NCI-H2107 treated with DMSO at 0.1 percent for 48 hours (cell line): ENCODE data around the gene SHROOM4.

ENCODE experiments used
- DNase-seq: peaks from one replicate; lab custom pipeline; 2025; ENCODE audit not compliant: unreplicated experiment; lab: John Stamatoyannopoulos, UW

Gene SHROOM4

DNA sequence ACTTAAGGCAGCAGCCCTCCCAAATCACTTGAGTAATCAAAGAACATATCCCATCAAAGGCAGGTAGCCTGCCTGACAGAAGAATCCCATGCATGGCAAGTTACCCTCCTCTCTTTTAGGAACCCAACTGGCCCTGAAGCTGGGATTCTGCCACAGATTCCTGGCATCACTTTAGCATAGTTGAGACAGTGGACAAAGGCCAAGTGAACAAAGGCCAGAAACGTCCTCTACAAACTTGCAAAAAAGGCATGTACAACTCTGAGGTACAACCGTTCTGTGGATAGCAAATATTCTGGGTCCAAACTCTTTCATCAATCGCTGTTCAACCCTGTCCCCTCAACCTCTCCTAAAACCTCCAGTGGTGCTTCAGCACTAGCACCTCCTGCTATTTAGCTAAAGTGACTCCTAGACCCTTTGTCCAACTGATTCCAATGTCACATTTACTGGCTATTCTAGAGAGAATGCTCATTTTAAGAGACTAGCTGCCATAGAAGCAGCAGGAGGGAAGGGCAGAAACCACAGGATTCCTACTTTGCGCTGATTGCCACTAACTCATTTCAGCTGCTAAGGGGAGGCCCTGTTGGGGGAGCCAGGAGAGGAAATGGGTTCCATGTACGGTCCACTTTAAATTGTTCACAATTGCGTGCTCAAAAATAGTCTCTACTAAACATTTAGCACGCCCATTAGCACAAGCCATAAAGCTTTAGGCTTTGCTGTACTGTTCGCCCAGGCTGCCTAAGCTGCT, 105.9 kb downstream of the SHROOM4 start:
- DNase-seq, result no peak

DNA sequence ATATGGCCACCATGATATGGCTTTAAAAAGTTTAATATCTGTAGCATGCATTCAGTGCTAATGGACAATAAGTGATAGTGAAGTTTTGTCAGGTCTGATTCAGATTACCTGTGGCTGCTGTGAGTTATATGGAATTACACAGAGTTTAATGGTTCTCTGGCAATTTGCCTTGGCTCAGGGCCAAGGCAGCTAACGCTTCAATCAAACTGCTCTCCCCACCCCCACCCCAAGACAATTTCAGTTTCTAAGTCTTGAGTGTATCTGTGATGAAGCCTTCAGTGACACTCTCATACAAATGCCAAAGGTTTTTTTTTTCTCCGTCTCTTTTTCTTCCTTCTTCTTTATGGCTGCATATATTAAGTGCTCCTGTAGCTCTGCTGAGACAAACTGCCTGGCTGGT, 106.6 kb downstream of the SHROOM4 start:
- DNase-seq, result no peak

DNA sequence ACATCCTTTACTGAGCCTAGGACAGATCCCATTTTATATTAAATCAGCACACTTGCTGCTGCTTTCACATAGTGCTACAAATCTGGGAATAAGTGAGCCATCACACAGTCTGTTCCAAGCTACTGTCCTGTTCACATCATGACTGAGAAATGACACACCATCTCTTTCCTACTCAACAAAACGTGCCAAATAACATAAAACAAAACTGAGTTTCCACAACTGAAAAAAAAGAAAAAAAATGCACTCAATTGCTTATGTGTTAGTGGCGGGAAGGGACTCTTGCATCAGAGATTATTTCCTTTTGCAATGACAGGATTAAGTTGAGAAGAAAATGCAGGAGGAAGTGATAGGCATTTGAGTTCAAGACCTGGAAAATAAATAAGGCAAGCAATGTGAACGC, 109.0 kb downstream of the SHROOM4 start:
- no peak for DNase-seq

DNA sequence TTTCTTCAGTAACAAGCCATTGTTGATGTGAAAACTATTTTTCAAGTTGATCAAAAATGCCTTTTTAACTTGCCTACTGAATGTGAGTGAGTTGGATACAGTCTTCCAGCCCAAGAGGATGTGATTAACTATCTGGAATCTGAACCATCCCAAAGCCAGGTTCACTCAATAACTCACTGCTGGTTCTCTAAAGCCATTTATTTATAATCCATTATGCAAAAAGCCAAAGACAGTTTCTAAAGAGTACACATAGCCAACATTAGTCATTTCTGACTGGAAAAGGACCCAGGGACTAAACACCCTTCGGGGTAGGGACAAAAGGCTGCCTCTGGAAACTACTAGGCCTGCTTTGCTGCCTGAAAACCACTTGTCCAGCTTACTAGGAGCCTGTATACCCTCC, 109.6 kb downstream of the SHROOM4 start:
- no peak for DNase-seq

DNA sequence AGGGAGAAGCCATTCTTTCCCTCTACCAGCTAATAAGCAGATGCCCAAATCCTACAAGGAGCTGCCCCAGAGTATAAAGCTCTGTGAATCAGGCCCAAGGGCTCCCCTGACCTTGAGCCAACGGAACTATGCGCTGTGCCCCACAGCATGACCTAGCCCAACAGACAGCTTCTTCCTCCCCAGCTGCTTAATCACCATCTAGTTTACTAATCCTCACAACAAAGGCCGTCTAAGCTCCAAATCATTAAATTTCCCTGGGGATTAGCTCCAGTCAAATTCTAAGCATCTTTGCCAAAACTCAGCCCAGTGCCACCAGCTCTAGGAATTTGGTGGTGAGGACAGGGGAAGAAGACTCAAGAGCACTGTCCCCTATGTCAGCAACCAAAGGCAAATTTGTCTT, 113.1 kb downstream of the SHROOM4 start:
- no peak for DNase-seq

DNA sequence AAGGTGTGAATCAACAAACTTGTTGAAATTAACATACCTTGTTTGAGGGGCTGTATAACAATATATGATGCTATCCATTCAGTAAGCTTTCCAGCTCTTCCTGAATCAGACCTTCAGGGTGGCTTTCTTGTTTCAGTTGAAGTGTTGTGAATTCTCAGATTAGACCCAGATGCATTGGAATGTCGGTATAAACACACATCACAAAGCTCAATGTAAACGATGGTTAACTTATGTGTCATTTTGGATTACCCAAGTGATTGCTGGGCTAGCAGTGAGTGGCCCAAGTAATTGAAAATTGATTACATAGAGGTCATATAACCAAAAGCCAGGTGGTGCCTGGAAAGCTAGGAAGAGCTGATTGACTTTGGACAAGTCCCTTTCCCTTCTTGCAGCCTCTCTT, 115.0 kb downstream of the SHROOM4 start:
- no peak for DNase-seq

DNA sequence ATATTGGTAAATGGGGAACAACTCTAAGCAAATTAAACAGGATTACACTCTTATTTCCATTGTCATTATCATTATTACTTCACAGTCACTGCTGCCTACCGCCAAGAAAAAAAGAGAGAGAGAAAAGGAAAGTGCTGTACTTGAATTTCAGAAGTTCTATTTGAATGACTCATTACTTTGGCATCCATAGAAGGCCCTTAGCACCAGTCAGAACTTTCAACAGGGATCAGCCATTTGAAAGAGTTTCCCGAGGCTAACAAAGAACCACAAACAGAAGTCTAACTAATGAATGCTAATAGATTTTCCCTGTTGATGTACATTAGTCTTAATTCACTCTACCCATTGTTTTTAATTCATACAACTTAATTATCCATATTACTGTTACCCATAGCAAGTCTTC, 116.3 kb downstream of the SHROOM4 start:
- DNase-seq, result no peak

DNA sequence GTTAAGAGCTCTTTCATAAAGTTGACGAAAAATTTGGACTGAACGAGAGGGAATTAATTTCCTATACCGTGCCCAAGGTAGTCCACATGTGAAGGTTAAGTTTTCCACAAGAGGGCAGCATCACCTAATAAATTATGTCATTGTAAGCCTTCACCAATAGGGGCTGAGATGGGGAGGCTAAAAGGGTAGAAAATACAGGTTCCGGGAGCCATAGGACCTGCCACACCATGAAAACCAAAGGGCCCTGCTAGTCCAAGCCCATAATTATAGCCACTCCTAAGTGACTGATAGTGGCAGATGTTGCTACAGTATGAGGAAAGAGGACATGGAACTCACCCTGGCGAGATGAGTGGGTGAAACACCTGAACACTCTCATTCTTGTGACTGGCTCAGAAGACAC, 122.2 kb downstream of the SHROOM4 start:
- DNase-seq, result peak; percentile 41

DNA sequence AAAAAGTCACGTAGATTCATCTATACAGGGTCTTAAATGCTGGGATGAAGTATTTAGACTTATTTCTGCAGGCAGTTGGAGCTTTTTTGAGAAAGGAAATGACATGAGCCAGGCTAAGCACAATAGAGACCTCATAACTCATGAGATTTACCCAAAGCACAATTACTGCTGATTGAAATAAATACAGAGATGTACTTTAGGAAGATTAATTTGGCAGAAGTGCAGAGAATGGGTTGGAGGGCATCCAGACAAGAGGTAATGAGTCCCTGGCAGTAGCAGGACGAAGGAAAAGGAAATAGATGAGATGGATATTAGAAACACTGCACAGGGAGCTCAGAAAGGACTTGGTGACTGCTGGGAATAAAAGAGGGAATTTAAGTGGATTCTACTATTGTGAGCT, 129.1 kb downstream of the SHROOM4 start:
- DNase-seq, result no peak

DNA sequence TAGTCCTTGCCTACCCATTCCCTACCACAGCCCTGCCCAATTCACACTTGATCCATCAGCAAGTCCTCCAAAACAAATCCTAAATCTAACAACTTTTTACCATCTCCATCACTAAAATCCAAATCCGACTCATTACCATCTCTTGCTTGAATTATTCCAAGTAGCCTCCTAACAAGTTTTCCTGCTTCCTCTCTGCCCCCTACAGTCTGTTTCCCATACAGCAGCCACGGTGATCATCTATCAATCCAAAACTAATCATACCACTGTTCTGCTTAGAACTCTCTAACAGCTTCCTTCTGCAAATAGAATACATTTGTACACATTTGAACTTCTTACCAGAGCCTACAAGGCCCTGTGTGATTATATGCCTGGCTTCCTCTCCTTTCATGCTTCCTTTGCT, 133.0 kb downstream of the SHROOM4 start:
- no peak for DNase-seq

DNA sequence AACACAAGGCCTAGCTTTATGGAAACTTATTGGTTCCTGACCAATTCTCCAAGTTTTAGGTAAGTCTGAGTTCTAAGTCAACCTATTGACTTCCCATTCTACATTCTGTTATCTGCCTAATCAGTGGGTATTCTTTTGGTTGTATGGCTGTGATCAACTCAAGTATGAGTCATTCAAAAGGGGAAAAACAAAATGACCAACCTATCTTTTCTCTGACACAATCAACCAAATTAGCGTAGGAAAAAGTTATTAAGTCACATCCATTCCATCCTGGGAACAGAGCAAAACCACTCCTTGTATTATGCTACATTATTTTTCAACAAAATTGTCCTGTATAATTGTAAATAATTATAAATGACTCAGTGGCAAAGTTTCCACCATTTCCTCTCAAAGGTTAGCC, 136.2 kb downstream of the SHROOM4 start:
- no peak for DNase-seq

DNA sequence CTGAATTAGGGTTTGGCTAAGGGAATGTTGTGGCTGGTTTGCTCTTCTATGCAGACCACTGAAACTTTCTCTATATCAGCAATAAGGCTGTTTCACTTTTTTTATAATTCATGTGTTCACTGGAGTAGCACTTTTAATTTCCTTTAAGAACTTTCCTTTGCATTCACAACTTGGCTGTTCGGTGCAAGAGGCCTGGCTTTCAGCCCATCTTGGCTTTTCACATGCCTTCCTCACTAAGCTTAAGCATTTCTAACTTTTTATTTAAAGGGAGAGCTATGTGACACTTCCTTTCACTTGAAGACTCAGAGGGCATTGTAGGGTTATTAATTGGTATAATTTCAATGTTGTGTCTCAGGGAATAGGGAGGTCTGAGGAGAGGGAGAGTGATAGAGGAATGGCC, 142.3 kb downstream of the SHROOM4 start:
- no peak for DNase-seq

DNA sequence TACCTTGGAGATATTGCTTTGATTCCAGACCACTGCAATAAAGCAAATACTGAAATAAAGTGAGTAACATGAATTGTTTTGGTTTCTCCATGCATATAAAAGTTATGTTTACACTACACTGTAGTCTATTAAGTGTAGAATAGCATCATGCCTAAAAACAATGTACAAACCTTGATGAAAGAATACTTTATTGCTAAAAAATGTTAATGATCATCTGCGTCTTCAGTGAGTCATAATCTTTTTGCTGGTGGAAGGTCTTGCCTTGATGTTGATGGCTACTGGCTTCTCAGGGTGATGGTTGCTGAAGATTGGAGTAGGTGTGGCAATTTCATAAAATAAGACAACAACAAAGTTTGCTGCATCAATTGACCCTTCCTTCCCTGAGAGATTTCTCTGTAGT, 145.1 kb downstream of the SHROOM4 start:
- no peak for DNase-seq

DNA sequence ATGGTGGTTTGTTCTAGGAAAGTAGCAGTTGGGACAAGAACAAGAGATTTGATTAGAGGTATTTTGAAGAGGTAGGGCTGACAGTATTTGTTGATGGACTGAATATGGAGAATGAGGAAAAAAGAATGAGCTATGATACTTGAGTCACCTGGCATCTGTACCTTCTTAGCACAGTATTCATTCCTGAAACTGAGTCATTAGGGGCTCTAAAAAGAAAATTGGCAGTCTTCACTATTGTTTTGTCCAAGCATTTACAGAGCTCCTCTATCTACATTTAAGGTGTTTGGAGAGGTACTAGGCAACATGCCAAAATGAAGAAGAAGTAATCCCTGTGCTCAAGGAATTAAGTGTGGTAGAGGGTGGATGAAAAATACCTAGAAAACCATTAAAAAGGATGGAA, 165.8 kb downstream of the SHROOM4 start:
- DNase-seq, result no peak

DNA sequence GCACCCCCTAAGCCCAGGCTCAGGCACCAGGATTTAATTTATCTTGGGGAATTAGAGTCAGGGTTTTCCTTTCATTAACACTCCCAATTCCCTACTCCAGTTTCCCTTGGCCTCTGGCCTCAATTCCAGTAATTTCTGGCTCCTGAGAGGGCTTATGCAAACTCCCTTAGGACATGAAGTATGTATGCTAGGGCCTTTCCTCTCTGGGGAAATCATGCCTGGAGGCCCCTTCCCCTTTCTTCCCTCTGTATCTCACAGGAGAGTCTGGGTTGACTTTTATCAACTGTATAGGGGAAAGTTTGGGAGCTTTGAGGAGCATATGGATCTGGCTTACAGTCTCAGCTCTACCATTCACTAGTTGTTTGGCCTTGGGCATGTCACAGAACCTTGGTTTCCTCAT, 169.5 kb downstream of the SHROOM4 start:
- DNase-seq, result no peak

DNA sequence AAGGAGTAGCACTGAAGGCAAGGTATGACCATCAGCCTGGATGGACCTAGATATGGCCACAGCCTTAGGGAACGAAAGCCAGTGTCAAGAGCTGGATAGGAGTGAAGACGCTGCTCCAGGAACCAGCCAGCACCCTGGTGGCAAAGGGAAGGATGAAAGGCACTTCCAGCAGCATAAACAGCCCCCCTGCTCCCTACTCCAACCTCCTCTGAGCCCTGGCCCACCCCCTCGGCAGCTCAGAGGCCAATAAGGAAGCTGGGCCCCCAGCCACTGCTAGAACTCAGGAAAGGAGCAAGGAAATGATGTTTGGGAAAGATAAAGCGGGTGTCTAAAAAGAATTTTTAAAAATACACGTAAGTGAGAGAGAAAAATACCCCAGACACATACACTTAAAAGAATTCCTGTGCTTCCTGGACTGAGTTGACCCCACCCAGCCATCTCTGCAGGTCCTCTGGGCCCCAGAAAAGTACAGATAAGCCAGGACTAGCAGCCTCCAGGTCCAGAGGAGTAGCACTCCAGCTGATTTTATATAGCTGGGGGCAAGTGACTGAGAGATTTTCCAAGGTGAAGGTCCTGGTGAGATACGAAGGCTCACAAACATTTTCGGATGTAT, 170.4 kb downstream of the SHROOM4 start:
- DNase-seq, result no peak

DNA sequence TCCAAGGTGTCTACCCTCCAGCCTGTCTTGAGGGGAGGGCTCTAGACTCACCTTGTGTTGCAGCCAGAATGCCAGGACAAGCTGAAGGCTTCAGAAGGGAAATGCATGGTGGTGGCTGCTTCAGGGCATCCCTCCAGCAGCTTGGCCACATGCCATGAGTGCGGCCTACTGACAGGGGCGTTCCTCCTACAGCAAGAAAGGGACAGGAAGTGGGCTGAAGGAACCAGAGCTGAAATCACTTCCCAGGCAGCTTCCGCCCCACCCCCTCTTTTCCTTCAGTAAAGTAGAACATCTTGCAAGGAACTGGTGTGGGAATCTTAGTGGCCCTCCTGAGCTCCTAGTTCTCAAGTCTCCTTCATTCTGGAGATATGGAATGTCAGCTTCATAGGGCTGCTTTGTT, 175.9 kb downstream of the SHROOM4 start:
- DNase-seq, result no peak

DNA sequence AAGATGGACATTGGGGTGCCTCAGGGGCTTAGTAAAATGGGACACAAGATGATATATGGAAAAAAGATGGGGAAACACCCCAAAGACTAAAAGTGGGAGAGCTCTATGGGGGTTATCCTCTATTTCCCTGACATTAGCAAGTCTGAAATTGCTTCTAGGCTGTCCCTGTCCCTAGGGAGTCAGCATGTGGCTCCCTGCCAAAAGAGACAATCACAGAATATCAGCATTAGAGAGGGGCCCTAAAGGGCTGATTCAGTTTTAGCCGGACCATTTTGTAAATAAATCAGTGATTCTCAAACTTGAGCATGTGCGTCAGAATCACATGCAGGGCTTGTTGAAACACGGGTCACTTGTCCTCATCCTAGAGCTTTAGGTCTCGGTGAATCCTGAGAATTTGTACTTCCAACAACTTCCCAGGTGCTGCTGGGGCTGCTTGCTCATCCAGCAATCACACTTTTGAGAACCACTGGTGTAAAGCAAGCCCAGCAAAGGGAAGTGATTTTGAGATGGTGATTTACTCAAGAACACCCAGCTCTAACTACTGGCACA, 178.1 kb downstream of the SHROOM4 start:
- DNase-seq, result no peak

DNA sequence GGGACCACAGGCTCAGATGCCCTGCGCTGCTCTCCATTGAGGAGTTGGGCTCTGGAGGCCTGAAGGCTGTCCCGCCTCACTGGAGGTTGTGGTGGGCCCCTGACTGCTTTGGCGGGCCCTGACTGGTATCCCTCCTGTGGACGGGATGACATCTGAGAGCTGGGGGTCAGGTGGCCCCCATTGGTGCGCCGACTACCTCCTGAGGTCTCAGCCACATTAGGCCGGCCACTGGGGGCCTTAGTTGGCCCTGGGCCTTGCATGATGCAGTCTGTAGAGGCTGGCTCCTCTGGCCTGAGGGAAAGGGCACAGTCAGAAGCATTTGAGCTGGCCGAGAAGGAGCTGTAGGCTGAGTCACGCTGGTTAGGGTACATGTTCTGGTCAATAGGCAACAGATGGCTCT, 178.8 kb downstream of the SHROOM4 start:
- DNase-seq, result no peak

DNA sequence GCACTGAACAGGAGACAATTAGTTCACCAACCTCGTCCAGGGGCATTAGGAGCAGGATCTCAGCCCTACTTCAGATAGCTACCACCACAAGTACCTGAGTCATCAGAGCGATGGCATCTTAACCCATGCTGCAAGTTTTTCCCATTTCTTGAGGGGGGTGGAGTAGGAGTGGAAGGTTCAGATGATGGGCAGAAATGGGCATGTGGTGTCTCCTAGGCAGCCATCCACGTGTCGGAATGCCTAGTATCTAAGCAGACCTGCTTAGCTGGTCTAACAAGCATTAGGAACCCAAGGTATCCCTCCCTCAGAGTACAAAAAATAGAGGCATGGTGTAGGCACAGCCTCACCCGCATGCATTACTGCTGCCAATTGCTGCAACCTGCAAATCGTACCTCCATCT, 184.2 kb downstream of the SHROOM4 start:
- DNase-seq, result no peak

DNA sequence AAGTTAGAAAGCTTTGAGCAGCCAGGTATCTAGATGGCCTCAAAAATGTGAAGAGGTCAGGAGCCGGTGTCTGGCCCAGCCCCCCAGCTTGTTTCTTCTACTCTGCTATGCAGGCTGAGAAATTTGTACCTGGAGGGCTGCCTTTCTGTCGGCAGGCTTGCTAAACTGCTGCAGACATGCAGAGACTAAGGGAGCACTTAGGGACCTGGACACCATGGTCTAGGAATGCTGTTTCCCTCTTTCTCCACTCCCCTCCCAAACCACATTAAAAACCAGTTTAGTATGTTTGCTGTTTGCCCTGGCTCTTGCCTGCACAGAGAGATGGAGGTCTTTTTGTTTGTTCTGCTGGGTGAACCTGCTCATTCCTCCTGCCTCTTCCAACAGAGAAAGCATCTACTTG, 186.3 kb downstream of the SHROOM4 start:
- DNase-seq, result no peak

DNA sequence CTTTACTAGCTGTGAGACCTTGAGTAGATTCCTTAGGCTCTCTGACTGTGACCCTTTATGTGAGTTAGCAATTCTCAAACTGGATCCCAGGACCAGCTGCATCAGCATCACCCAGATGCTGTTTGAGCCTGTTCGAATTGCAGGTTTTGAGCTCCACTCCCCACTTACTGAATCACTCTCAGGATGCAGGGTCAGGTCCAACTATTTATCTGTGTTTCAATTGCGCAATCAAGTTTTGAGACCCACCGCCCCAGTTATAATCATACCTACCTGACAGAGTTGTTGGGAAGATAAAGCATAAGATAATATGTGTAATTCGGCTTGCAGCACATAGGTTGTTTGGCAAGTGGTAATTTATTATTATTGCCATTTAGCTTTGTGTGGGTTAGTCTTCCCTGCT, 187.6 kb downstream of the SHROOM4 start:
- DNase-seq, result no peak

DNA sequence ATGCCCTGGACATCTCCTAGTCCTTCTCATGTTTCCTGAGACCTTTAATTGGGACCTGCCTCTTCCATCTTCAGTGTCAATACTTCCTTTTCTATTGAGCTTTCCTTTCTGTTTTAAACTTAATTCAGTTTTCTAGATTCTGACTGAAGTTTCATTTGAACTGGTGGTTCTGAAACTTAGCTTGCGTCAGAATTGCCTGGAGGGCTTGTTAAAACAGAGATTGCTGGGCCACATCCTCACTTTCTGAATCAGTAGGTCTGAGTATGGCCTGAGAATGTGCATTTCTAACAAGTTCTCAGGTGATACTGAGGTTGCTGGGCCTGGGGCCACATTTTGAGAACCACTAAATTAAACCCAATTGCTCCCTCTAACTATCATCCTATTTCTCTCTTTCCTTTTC, 191.2 kb downstream of the SHROOM4 start:
- DNase-seq, result no peak
